ENCODE data around the gene TRIM32. TPM values are rescaled to one million over a fixed set of nuclear protein-coding genes. Genes with fewer than 3 reads are reported as not detected.

The TRIM32 gene
- total RNA-seq, 6 experiments from 2014 or later, result 5.2 to 8.4 (median 6.6) TPM

- no peaks in the 10 kb centered on the region for H3K4me1 ChIP-seq
- intact Hi-C loops (cut with DNase I), result no loop called here
- H3K36me3 ChIP-seq, result peaks cover 0 to 8% (median 3%) of the 10 kb centered on the region in 4 donors
- no peak for DNase-seq
- no peaks in the 10 kb centered on the region for H3K9me3 ChIP-seq
- no peak overlapping the region for H3K4me3 ChIP-seq
- TF ChIP-seq CTCF (IDR thresholded peaks at IDR 0.05) (no peak), POLR2A (IDR thresholded peaks at IDR 0.05) (no peak)
- ATAC-seq, result no peak
- WGBS (ENCODE audit: insufficient coverage, low coverage, low lambda C conversion rate, missing lambda C conversion rate), result no CpG with 5 or more reads among the region's 3 CpGs
- no peak overlapping the region for H3K27ac ChIP-seq
- no peaks in the 10 kb centered on the region for H3K27me3 ChIP-seq
Observed at GRCh38 chr9:116703634-116704033, 16.5 kb downstream of the TRIM32 start.

DNA sequence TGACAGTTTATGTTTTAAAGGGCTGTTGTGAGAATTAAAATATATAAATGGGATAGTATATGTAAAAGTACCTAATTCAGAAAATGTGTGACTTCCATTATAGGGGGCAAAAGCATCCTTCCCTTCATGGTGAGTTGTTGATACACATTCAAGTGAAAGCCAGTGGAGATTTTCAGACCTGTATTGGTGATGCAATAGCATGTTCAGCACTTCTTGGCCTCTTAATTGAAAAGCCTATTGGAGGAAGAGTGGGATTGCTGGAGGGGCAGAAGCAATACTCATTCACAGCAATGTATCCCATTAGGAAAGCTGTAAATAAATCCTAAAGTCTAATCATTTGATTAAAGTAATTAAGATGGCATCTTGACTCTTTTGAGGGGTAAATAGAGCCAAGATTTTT is 17.4 kb downstream of the TRIM32 start:
- ATAC-seq (no peak), DNase-seq (no peak)
- TF ChIP-seq POLR2A (IDR thresholded peaks at IDR 0.05), result no peak
- no peak for TF ChIP-seq CTCF (IDR thresholded peaks at IDR 0.05)
- no peaks in the 10 kb centered on the region for H3K9me3 ChIP-seq
- H3K36me3 ChIP-seq, result no peaks in the 10 kb centered on the region
- H3K27ac ChIP-seq, result no peak overlapping the region
- H3K4me1 ChIP-seq, result no peaks in the 10 kb centered on the region
- intact Hi-C loops (cut with DNase I), result no loop called here
- H3K27me3 ChIP-seq, result no peaks in the 10 kb centered on the region
- no peak overlapping the region for H3K4me3 ChIP-seq

- WGBS (ENCODE audit: insufficient coverage, low coverage, low lambda C conversion rate, missing lambda C conversion rate), result 83% methylated on average over 1 of the region's 1 CpG
- ATAC-seq, result no peak
- no peaks in the 10 kb centered on the region for H3K9me3 ChIP-seq
- no peaks in the 10 kb centered on the region for H3K36me3 ChIP-seq
- no peaks in the 10 kb centered on the region for H3K4me1 ChIP-seq
- no peak overlapping the region for H3K27ac ChIP-seq
- intact Hi-C loops (cut with DNase I), result no loop called here
- H3K4me3 ChIP-seq, result no peak overlapping the region
- DNase-seq, result no peak
- TF ChIP-seq CTCF (IDR thresholded peaks at IDR 0.05) (no peak), POLR2A (IDR thresholded peaks at IDR 0.05) (no peak)
- no peaks in the 10 kb centered on the region for H3K27me3 ChIP-seq
Observed at GRCh38 chr9:116705531-116705930, 18.4 kb downstream of the TRIM32 start.

DNA sequence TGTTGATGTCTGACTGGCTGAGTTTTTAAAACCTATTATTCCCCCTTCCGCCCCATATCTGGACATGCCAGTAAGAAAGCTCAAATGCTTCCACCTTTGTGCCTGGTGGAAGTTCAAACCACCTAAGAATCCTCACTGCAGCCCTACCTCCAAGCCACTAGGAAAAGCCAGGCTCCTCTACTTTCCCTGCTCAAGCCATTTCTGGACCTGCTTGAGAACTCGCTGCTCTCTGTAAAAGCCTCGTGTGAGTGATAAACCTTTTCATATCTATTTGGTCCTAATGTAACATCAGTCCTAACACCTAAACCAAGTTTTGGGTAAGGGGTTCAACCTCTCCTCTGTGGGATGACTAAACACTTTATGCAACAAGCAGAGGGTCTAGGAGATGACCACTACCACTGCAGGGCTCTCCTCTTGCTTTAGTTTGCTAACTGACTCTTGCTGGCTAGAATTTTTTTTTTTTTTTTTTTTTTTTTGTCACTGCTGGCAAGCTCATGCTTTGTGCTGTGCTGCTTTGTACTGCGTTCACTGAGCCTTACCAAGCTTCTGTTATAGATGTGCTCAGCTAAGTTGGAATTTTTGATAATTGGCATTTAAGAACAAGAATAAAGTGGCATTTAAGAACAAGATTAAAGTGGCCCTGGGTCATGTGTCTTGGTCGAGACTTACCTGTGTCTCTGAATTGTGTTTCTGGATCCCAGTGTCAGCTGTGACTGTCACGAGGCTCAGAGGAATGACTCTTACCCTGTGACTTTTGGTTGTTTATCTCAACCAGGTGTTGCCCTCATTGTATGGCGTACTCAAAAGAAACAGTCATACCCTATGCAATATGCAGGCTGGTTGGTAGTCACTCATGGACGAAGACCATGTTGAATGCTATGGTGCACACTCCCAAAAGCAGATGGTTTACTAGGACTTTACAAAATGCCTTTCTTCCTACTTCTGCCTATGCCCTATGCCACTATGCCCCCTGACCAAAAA is 19.5 kb downstream of the TRIM32 start:
- no peak for ATAC-seq
- intact Hi-C loops (cut with DNase I), result no loop called here
- TF ChIP-seq CTCF (IDR thresholded peaks at IDR 0.05) (no peak), POLR2A (IDR thresholded peaks at IDR 0.05) (no peak)
- H3K4me3 ChIP-seq, result no peak overlapping the region
- H3K27me3 ChIP-seq, result no peaks in the 10 kb centered on the region
- H3K36me3 ChIP-seq, result no peaks in the 10 kb centered on the region
- no peak for DNase-seq
- no peaks in the 10 kb centered on the region for H3K9me3 ChIP-seq
- no peak overlapping the region for H3K27ac ChIP-seq
- WGBS (ENCODE audit: insufficient coverage, low coverage, low lambda C conversion rate, missing lambda C conversion rate), result 93% methylated on average over 8 of the region's 8 CpGs
- no peaks in the 10 kb centered on the region for H3K4me1 ChIP-seq
